ENCODE data around the gene GSTM4.
"Not testable (repeated sequence)": the region's sequence is repeated elsewhere in the genome, so short reads cannot be mapped to it uniquely, and the experiment has no call there.

Gene GSTM4

DNA sequence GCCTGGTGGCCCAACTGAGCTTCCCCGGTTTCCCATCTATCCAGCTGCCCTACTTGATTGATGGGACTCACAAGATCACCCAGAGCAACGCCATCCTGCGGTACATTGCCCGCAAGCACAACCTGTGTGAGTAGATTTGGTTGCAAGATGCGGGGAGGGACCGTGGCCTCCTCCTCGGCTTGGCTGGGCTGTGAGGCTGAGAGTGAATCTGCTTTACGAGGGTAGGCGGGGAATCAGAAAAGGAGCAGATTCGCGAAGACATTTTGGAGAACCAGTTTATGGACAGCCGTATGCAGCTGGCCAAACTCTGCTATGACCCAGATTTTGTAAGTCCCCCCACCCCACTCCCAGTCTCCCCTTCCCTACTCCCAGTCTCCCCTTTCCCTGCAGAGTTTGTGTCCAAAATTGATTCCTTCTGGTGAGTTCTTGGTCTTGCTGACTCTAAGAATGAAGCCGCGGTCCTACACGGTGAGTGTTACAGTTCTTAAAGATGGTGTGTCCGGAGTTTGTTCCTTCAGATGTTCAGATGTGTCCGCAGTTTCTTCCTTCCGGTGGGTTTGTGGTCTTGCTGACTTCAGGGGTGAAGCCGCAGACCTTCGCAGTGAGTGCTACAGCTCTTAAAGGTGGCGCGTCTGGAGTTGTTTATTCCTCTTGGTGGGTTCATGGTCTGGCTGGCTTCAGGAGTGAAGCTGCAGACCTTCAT lies 13.5 kb downstream of the GSTM4 start:
- DNase-seq = no peak

DNA sequence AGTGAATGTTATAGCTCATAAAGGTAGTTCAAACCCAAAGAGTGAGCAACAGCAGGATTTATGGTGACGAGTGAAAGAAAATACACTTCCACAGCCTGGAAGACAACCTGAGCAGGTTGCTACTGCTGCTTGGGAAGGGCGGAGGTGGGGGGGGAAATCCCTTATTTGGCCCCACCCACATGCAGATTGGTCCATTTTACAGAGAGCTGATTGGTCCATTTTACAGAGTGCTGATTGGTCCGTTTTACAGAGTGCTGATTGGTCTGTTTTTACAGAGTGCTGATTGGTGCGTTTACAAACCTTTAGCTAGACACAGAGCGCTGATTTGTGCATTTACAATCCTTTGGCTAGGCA lies 14.0 kb downstream of the GSTM4 start:
- not testable (repeated sequence) for DNase-seq

DNA sequence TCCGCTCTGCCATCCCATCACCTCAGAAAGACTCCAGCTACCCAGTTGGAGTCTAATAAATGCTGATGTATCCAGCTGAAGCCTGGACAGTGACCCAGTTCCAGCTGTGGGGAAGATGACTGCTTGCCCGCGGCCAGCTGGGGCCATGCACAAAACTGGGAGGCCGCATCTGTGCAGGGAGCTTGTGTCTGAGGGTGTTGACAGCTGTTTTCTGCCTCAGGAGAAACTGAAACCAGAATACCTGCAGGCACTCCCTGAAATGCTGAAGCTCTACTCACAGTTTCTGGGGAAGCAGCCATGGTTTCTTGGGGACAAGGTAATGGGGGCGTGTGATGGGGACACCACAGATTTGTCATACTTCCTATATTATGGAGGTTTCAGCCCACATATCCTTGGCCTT lies 15.2 kb downstream of the GSTM4 start:
- DNase-seq = no peak

DNA sequence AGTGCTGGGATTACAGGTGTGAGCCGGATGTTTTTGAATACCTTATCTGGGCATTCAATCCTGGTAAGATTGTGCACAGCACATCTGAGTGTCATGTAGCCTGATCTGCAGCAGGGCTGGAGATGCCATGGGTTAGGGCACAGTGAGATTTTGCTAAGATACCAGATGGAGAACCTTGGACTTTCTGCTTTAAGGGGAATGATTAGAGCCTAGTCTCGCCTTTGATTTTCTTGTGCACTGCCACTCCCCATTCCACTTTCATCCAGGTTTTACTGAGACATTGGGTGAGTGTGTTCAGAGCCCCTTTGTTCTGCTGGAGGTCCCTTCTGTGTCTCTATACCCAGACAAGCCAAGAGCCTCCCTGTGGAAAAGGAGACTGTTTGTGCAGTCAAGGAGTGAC lies 18.0 kb downstream of the GSTM4 start:
- DNase-seq = not testable (repeated sequence)

DNA sequence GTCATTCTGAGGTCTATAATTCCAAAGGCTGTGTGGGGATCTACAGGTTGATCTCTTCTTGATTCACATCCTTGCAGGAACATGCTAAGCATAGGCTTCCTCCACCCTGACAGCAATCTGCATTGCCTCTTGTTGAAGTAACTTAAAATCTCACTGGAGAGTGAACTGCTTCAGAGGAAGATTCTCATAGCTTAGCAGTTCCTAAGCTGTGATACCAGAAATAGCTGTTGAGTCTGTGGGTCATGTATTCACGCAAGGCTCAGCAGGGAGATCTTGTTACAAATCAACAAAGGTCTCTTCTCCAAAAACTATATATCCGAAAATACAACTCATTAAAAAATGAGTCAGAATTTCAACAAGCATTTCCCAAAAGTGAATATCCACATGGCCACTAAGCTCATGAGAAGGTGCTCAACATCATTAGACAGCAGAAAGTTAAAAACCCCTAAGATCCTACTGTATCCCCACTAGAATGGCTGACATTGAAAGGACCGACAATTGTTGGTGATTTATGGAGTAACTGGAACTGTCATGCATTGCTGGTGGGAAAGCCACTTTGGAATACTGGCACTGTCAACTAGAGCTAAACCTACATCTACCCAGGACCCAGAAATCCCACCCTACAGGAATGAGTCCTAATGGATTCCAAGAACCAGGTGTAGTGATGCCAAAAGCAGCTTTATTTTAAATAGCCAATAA lies 20.9 kb downstream of the GSTM4 start:
- not testable (repeated sequence) for DNase-seq

DNA sequence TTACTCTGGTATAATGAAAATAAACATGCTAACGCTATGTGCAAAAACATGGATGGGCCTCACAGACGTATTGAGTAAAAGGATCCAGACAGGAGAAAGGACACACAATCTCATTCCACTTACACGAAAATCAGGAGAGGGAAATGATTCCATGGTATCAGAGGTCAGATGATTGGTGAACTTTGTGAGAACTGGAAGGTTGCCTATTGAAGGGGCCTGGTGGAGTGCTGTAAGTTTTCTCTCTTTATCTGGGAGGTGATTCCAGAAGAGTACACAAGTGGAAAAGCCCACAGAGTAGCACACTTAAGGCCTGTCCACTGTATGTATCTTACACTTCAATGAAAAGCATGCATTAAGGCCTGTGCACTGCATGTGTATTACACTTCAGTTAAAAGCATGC lies 21.6 kb downstream of the GSTM4 start:
- no peak for DNase-seq

DNA sequence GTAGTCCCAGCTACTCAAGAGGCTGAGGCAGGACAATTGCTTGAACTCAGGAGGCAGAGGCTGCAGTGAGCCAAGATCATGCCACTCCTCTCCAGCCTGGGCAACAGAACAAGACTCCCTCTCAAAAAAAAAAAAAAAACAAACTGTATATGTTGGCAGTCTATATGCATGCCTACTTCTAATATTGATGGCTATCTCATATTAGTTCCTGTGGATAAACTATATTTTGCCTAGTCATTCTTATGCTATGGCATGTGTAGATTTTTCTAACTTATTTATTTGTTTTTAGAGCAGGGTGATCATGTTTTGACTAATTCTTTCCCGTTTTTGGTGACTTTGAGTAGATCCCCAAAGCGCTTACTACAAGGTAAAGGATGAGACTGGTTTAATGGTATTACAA lies 22.7 kb downstream of the GSTM4 start:
- not testable (repeated sequence) for DNase-seq

DNA sequence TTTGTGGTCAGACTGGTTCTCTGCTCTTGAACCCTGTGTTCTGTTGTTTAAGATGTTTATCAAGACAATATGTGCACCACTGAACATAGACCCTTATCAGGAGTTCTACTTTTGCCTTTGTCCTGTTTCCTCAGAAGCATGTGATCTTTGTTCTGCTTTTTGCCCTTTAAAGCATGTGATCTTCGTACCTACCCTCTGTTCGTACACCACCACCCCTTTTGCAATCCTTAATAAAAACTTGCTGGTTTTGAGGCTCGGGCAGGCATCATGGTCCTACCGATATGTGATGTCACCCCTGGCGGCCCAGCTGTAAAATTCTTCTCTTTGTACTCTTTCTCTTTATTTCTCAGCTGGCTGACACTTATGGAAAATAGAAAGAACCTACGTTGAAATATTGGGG lies 28.9 kb downstream of the GSTM4 start:
- not testable (repeated sequence) for DNase-seq

DNA sequence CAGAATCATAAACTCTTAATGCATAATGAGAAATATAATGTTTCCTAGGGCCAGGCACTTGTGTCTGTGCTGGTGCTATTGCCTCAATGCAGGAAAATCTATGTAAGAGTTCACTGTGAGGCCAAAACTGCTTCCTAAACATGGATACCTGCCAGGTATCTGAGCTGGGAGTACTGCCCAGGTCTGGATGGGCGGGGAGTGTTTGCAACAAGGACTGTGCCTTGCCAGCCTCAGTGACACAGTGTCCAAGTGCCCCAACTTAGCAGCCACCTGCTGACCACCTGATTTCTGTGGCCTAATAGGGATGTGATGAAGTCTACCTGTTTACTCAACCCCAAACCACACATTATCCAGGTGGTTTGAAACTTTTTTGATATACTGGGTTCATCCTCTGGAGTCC lies 29.5 kb downstream of the GSTM4 start:
- DNase-seq = not testable (repeated sequence)

DNA sequence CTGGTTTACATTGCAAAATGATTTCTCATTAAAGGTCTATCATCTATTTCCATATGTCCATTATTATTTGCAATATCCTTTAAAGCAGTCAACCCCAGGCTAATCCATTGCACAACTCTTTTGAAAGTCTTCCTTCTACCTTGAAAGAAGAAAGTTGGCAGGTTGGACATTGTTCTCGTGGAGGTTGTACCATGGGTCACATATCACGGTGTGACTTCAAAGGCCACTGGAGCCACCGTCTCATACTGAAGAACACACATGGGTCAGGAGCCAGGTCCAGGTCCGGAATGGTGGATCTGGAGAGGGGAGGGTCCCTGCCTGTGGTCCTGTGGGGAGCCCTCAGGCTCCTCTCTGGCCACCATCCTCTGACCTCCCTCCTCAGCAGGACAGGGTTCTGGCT lies 30.0 kb downstream of the GSTM4 start:
- DNase-seq = not testable (repeated sequence)

DNA sequence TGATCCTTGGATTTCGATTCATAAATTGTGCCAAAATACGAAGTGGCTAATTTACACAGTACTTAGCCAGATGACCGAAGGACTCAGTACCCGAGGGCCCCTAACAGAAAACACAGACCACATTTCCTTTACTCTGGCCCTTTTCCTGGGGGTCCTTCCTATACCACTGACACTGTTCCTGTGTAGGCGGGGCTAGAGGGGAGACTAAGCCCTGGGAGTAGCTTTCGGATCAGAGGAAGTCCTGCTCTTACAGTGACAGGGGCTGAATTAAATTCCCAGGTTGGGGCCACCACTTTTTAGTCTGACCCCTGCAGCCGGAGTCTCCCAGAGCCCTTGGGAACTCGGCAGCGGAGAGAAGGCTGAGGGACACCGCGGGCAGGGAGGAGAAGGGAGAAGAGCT lies 31.2 kb downstream of the GSTM4 start:
- not testable (repeated sequence) for DNase-seq

DNA sequence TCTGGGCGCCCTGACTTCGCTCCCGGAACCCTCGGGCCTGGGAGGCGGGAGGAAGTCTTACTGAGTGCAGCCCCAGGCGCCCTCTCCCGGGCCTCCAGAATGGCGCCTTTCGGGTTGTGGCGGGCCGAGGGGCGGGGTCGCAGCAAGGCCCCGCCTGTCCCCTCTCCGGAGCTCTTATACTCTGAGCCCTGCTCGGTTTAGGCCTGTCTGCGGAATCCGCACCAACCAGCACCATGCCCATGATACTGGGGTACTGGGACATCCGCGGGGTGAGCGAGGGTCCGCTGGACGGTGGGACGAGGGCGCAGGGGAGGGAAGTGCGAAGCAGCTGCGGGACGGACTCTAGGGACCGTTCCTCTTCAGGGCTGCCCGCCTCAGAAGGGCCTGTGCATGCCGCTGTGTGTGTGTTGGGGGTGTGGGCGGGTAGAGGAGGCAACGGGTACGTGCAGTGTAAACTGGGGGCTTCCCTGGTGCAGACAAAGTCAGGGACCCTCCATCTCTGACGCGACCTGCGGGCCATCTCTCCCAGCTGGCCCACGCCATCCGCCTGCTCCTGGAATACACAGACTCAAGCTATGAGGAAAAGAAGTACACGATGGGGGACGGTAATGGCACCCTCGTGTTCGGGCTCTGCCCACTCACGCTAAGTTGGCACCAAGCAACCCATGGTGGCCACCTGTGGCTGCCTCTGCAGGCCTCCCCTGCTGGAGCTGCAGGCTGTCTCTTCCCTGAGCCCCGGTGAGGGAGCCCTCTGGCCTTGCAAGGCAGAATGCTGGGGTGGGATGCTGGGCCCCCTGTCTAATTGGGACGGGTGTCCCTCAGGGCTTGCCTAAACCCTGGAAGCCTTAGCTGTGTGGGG lies 32.0 kb downstream of the GSTM4 start, which contains the start of gene GSTM1:
Gene GSTM1 (plus strand): TSS at position 177 of the 859 bp plus-strand sequence. CDS start 57 bp downstream, at position 234.
- DNase-seq = no peak

DNA sequence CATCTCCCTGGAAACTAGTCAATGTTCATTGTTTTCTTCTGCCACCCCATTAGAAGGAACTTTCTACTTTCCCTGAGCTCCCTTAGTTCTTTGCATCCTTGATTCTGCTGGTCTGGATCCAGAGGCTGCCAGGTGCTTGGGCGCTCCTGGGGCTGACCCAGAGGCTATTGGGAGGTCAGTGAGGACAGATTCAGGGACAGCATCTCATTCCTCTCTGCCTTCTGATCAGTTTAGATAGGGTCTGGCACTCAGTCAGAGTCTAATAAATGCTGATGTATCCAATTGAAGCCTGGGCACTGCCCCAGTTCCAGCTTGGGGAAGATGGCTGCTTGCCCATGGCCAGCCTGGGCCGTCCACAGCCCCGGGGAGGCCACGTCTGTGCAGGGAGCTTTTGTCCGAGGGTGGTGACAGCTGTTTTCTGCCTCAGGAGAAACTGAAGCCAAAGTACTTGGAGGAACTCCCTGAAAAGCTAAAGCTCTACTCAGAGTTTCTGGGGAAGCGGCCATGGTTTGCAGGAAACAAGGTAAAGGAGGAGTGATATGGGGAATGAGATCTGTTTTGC lies 34.0 kb downstream of the GSTM4 start:
- DNase-seq = no peak

DNA sequence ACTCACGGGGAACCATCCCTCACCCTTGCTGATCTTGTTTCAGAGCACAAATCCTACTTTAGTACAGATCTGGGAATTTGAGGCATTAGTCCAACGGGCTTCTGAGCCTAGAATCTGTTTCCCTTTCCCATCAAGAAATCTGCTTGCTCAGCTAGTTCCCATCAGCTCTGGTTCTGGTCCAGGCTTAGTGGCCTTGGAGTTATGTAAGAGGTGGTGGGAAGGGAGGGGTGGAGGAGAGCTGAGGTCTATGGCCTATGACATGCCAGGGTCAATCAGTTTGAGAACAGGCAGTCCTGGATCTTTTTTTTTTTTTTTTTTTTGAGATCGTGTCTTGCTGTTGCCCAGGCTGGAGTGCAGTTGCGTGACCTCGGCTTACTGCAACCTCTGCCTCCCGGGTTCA lies 35.9 kb downstream of the GSTM4 start:
- DNase-seq = no peak

DNA sequence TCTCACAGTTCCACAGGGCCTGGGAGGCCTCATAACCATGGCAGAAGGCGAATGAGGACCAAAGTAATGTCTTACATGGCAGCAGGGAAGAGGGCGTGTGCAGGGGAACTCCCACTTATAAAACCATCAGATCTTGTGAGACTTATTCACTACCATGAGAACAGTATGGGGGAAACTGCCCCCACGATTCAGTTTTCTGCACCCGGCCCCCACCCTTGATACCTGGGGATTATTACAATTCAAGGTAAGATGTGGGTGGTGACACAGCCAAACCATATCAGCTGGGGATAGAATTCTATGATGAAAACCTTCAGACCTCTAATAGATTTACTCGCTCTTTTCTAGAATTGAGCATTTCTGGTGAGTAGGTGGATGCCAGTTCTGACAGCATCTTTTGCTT lies 38.5 kb downstream of the GSTM4 start:
- DNase-seq = not testable (repeated sequence)

DNA sequence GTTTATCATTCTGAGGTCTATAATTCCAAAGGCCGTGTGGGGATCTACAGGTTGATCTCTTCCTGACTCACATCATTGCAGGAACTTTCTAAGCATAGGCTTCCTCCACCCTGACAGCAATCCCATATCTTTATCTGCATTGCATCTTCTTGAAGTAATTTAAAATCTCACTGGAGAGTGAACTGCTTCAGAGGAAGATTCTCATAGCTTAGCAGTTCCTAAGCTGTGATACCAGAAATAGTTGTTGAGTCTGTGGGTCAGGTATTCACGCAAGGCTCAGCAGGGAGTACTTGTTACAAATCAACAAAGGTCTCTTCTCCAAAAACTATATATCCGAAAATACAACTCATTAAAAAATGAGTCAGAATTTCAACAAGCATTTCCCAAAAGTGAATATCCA lies 39.2 kb downstream of the GSTM4 start:
- not testable (repeated sequence) for DNase-seq

DNA sequence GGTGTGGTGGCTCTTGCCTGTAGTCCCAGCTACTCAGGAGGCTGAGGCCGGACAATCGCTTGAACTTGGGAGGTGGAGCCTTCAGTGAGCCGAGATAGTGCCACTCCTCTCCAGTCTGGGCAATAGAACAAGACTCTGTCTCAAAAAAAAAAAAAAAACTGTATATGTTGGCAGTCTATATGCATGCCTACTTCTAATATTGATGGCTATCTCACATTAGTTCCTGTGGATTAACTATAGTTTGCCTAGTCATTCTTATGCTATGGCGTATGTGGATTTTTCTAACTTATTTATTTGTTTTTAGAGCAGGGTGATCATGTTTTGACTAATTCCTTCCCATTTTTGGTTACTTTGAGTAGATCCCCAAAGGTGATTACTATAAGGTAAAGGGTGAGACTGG lies 41.2 kb downstream of the GSTM4 start:
- DNase-seq = no peak

DNA sequence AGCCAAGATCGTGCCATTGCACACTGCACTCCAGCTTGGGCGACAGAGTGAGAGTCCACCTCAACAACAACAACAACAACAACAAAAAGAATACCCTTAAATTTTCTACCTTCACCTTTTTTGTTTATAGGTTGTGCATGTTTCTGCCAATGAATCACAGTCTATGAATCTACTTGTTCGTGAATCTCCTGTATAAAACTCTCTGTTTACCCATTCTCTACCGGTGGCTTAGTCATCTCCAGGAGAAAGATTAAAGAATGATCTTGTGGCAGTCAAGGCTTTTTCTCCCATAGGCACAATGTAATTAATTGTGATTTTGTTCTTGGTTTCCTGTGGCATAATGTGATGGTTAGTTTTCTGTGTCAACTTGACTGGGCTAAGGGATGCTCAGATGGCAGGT lies 42.0 kb downstream of the GSTM4 start:
- DNase-seq = not testable (repeated sequence)

DNA sequence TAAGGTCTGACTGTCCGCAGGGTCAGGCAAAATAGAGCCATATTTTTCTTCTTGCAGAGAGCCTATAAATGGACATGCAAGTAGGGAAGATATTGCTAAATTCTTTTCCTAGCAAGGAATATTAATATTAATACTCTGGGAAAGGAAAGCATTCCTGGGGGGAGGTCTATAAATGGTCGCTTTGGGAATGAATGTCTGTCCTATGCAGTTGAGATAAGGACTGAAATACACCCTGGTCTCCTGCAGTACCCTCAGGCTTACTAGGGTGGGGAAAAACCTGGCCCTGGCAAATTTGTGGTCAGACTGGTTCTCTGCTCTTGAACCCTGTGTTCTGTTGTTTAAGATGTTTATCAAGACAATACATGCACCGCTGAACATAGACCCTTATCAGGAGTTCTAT lies 47.0 kb downstream of the GSTM4 start:
- DNase-seq = not testable (repeated sequence)

DNA sequence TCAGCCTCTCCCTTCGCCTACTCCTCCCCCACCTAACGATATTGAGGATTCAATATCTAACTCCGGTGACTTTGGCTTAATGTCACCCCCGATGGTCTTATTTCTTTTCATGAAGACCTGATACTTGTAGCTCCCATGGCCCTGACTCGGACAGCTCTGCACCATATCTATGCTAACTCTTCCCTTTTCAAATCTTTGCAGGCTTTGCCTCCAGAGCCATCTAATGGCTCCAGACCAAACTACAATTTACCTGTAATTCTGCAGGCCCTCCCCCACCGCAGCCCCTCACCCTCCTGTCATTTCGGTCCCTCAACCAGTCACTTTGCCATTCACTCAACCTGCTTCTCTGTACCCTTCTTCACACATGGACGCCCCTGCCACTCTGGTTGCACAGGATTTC lies 48.3 kb downstream of the GSTM4 start:
- DNase-seq = no peak

DNA sequence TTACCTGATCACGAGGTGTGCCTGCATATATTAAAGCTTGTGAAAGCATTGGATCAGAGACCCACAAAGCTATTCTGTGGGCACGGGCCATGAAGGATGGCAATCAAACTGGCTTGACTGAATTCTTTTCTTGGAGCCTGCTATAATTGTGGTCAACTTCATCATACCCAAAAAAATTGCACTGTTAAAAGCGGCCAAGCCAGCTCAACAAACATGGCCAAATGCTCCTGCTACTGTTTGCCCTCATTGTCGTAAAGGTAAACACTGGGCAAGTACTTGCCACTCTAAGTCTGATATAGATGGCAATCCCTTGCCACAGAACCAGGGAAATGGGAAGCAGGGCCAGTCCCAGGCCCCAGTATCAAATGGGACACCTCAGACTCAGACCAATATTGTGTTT lies 49.5 kb downstream of the GSTM4 start:
- no peak for DNase-seq

DNA sequence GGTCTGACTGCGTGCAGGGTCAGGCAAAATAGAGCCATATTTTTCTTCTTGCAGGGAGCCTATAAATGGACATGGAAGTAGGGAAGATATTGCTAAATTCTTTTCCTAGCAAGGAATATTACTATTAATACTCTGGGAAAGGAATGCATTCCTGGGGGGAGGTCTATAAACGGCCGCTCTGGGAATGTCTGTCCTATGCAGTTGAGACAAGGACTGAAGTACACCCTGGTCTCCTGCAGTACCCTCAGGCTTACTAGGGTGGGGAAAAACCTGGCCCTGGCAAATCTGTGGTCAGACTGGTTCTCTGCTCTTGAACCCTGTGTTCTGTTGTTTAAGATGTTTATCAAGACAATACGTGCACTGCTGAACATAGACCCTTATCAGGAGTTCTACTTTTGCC lies 53.0 kb downstream of the GSTM4 start:
- DNase-seq = not testable (repeated sequence)

DNA sequence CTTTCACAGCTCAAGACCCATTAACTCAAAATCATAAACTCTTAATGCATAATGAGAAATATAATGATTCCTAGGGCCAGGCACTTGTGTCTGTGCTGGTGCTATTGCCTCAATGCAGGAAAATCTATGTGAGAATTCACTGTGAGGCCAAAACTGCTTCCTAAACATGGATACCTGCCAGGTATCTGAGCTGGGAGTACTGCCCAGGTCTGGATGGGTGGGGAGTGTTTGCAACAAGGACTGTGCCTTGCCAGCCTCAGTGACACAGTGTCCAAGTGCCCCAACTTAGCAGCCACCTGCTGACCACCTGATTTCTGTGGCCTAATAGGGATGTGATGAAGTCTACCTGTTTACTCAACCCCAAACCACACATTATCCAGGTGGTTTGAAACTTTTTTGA lies 53.9 kb downstream of the GSTM4 start:
- DNase-seq = not testable (repeated sequence)
